ENCODE data around the gene SEC24C.
A peak's percentile ranks its signal among the peaks of the same experiment; 100 is the strongest.

The SEC24C gene

DNA sequence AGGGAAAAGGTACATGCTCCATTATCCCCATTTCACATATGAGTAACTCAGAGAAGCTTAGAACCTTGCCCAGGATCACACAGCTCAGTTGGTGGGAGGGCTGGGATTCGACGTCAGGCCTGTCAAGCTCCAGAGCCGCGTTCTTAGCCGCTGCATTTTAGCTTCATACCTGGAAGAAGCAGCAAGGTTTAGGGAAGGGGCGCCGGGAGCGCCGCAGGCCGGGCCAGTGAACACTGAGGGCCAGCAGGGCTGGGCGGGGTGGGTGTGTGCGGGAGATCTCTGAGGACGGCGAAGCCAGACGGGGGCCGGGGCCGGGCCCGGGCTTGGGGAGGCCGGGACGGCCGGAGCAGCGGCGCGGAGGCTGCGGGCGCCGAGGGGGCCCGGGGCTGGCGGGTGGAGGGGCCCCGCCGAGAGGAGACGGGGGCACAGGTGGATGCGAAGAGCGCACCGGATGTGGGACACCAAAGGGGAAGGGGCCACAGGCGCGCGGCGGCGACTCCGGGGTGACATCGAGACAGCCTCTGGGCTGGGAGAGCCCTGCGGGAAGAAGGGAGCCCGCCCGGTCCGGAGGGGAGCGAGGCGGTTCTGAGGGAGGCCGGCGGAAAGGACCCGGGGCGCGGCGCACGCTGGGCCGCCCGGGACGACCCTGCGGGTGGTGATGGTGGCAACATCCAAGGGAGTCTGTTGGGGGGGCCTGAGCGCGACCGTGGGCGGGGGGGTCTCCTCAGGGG lies 66.7 kb downstream of the SEC24C start:
- Histone ChIP-seq H3K9ac (ENCODE audit: low read depth, low read length) (peak overlapping the region; percentile 76), H3K27me3 (ENCODE audit: control insufficient read depth, insufficient read depth, low read length) (no peaks in the 10 kb centered on the region), H3K36me3 (ENCODE audit: control insufficient read depth, insufficient read depth, low read length) (peaks cover 15% of the 10 kb centered on the region), H3K9me3 (ENCODE audit: control insufficient read depth, insufficient read depth, low read length) (no peaks in the 10 kb centered on the region), H3K4me1 (ENCODE audit: control insufficient read depth, insufficient read depth, low read length) (peaks cover 3% of the 10 kb centered on the region), H3K4me3 (ENCODE audit: low read depth, low read length) (peak overlapping the region; percentile 67)

DNA sequence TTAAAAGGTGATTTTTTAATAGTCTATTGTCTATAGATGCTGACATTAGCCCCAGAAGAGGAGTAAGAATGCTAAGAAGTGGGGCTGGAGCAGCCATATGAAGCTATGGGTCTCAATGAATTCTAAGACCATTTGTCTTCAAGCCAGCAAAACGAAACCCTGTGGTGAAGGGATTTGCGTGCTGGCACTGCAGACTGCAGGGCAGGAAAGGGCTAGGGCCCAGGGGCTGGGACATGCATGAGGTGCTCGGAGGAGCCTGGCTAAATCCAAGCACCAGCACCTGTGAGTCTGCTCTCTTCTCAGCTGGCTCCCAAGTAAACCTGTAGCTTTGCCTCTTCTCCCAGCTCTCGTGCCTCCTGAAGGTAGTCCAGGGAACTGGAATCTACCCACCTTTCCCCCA lies 68.5 kb downstream of the SEC24C start:
- H3K27me3 ChIP-seq (ENCODE audit: control insufficient read depth, insufficient read depth, low read length), result no peaks in the 10 kb centered on the region
- H3K9ac ChIP-seq (ENCODE audit: low read depth, low read length), result no peak overlapping the region
- H3K9me3 ChIP-seq (ENCODE audit: control insufficient read depth, insufficient read depth, low read length), result no peaks in the 10 kb centered on the region
- H3K4me1 ChIP-seq (ENCODE audit: control insufficient read depth, insufficient read depth, low read length), result peaks cover 3% of the 10 kb centered on the region
- H3K4me3 ChIP-seq (ENCODE audit: low read depth, low read length), result no peak overlapping the region
- H3K36me3 ChIP-seq (ENCODE audit: control insufficient read depth, insufficient read depth, low read length), result peaks cover 16% of the 10 kb centered on the region

DNA sequence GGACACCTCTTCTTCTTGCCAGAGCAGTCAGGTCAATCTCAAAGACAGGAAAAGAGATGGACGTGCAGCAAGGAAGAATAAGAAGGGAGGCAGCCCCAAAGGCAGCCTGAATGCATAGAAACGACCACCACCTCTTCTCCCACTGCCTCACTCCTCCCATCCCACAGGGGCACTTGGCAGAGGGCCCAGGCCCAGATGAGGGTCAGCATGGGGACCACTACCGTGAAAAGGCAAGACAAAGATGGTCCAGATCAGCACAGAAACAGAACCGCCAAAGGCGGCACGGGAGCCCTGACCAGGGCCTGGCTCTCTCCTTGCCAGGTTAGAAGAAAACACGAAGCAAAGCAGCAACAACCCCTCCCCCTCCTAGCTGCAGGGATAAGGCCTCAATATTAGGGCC lies 69.2 kb downstream of the SEC24C start:
- peaks cover 3% of the 10 kb centered on the region for H3K4me1 ChIP-seq (ENCODE audit: control insufficient read depth, insufficient read depth, low read length)
- no peaks in the 10 kb centered on the region for H3K27me3 ChIP-seq (ENCODE audit: control insufficient read depth, insufficient read depth, low read length)
- H3K9me3 ChIP-seq (ENCODE audit: control insufficient read depth, insufficient read depth, low read length), result no peaks in the 10 kb centered on the region
- no peak overlapping the region for H3K4me3 ChIP-seq (ENCODE audit: low read depth, low read length)
- H3K9ac ChIP-seq (ENCODE audit: low read depth, low read length), result no peak overlapping the region
- H3K36me3 ChIP-seq (ENCODE audit: control insufficient read depth, insufficient read depth, low read length), result peaks cover 14% of the 10 kb centered on the region

DNA sequence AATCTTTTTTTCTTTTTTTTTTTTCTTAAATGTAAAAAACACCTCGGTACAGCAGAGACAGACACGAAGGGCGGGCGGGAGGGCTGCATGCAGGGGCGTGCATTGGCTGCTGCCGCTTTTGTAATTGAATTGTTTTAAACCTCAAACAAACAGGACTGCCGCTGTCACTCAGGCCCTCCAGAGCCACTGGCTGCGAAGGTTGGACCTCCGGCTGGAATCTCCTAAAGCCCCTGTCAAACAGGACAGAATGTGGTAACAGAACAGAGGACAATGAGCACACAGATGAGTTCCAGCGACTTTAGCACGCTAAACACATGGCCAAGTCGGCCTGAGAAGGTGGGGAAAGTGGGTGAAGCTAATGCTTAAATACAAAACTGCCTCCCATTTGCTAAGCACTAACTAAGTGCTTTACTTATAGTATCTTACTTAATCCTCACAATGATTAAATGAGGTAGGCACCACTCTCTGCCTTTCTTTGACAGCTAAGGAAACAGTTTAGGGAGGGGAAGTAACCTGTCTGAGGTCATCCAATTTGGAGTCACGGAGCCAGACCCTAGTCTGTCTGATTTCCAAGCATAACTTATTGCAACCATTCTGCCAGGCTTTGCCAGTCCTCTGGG lies 70.2 kb downstream of the SEC24C start:
- Histone ChIP-seq H3K9me3 (ENCODE audit: control insufficient read depth, insufficient read depth, low read length) (no peaks in the 10 kb centered on the region), H3K4me1 (ENCODE audit: control insufficient read depth, insufficient read depth, low read length) (peaks cover 3% of the 10 kb centered on the region), H3K4me3 (ENCODE audit: low read depth, low read length) (no peak overlapping the region), H3K9ac (ENCODE audit: low read depth, low read length) (no peak overlapping the region), H3K36me3 (ENCODE audit: control insufficient read depth, insufficient read depth, low read length) (peaks cover 14% of the 10 kb centered on the region), H3K27me3 (ENCODE audit: control insufficient read depth, insufficient read depth, low read length) (no peaks in the 10 kb centered on the region)

DNA sequence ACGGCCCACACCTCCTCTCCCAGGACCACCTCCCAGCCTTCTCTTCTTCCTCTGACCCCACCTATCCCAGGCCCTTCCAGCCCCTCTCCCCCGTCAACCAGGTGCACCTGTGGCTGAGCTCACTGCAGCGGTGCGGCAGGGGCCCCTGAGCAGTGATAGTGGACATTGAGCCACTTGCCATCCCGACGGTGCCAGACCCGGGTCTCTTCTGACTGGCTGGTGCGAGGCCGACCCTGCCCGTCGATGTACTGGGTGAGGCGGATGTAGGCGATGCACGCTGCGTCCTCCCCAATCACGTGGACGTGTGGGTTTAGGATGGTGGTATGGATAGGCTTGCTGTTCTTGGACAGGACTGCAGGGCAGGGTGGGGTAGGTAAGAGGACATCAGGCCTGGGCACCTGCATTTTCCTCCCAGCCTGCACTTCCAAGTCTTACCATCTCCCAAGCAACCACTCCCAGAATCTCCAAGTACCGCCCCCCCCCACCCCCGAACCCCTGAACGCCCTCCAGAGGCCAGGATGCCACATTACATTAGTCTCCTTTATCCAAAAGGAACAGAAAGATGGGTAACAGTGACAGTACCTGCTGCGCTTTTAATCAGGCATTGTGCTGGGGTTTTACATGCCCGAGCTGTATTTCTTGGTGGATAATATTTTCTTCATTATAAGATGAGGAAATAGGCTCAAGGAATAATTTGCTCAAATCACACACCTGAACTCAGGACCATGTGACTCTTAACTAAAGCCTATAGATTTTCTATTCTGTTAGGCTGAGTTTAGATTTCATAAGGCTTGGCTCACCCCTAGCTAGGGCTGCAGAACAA lies 70.9 kb downstream of the SEC24C start:
- no peak overlapping the region for H3K9ac ChIP-seq (ENCODE audit: low read depth, low read length)
- H3K9me3 ChIP-seq (ENCODE audit: control insufficient read depth, insufficient read depth, low read length), result no peaks in the 10 kb centered on the region
- H3K4me1 ChIP-seq (ENCODE audit: control insufficient read depth, insufficient read depth, low read length), result peaks cover 3% of the 10 kb centered on the region
- no peak overlapping the region for H3K4me3 ChIP-seq (ENCODE audit: low read depth, low read length)
- H3K27me3 ChIP-seq (ENCODE audit: control insufficient read depth, insufficient read depth, low read length), result no peaks in the 10 kb centered on the region
- peaks cover 14% of the 10 kb centered on the region for H3K36me3 ChIP-seq (ENCODE audit: control insufficient read depth, insufficient read depth, low read length)

DNA sequence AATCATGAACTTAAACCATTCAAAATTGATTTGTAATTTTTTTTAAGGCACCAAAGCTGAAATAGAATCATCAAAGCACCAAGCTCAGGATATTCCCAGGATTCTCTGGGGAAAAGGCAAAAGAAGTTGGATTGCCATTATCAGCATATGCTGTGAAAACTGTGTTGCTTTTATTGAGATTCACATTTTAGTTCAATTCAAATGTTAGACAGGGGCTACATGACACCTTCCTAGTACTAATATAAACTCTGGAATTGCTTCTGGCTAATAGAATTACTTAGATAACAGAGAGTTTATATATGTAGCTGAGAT lies 71.5 kb downstream of the SEC24C start:
- Histone ChIP-seq H3K9ac (ENCODE audit: low read depth, low read length) (no peak overlapping the region), H3K36me3 (ENCODE audit: control insufficient read depth, insufficient read depth, low read length) (peaks cover 14% of the 10 kb centered on the region), H3K4me1 (ENCODE audit: control insufficient read depth, insufficient read depth, low read length) (no peaks in the 10 kb centered on the region)

DNA sequence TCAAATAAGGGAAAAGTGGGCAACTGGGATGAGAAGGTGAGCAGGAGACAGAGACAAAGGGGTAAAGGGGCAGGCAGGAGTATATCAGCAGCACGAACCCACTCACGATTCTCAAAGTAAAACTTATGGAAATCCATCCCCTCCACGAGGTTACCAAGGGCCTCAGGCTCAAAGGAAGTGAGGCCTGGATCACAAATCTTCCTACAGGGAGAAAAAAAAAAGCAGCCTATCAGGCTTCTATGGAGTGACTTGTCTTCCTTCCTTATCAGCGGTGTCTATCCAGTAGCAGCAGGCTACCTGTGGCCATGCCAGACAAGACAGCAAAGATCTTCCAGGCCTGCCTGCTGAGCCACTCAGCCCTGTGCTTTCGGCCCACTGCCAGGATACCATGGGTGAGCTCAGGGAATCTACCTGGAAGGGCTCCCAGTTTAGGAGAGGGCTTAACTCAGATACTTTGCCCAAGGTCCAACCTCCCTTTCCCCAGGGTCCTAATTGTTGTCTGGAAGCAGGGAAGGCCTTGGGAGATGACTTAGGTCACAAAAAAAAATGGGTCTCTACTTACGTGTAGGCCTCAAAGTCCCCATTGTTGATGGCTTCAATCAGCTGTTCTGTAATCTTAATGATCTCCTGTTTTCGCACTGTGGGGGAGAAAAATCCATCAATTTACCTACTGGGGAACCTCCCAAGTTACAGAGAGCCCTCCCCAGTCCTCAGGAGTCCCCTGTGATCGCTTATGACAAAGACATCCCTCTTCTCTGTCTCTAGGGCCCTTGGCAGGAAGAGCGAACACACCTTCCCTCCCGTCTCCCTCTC lies 73.0 kb downstream of the SEC24C start:
- peaks cover 14% of the 10 kb centered on the region for H3K36me3 ChIP-seq (ENCODE audit: control insufficient read depth, insufficient read depth, low read length)
- H3K27me3 ChIP-seq (ENCODE audit: control insufficient read depth, insufficient read depth, low read length), result no peaks in the 10 kb centered on the region
- no peaks in the 10 kb centered on the region for H3K4me1 ChIP-seq (ENCODE audit: control insufficient read depth, insufficient read depth, low read length)
- H3K4me3 ChIP-seq (ENCODE audit: low read depth, low read length), result no peak overlapping the region
- H3K9me3 ChIP-seq (ENCODE audit: control insufficient read depth, insufficient read depth, low read length), result no peaks in the 10 kb centered on the region
- no peak overlapping the region for H3K9ac ChIP-seq (ENCODE audit: low read depth, low read length)

More for the DNA sequence above, 71.5 kb downstream of the SEC24C start:
- Histone ChIP-seq H3K4me3 (ENCODE audit: low read depth, low read length) (no peak overlapping the region), H3K27me3 (ENCODE audit: control insufficient read depth, insufficient read depth, low read length) (no peaks in the 10 kb centered on the region), H3K9me3 (ENCODE audit: control insufficient read depth, insufficient read depth, low read length) (no peaks in the 10 kb centered on the region)

DNA sequence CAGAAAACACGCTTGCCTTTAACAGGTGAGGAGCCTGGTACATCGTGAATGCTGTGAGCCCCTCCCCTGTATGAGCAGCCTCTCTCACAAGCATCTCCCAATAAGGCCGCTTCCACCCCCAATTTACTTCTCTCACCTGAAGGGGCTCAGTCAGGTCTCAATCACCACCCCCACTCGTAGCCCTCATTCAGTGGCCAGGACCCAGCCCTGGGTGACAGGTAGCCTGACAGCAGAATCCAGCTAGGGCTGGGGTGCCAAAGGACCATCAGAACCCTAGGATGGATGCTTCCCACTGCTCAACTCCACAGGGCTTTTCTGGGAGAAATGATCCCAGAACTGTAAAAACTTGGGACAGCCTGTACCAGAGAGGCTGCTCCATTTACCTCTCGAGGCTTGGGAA lies 73.7 kb downstream of the SEC24C start:
- no peaks in the 10 kb centered on the region for H3K27me3 ChIP-seq (ENCODE audit: control insufficient read depth, insufficient read depth, low read length)
- H3K36me3 ChIP-seq (ENCODE audit: control insufficient read depth, insufficient read depth, low read length), result peaks cover 14% of the 10 kb centered on the region
- no peak overlapping the region for H3K9ac ChIP-seq (ENCODE audit: low read depth, low read length)
- no peaks in the 10 kb centered on the region for H3K4me1 ChIP-seq (ENCODE audit: control insufficient read depth, insufficient read depth, low read length)
- no peaks in the 10 kb centered on the region for H3K9me3 ChIP-seq (ENCODE audit: control insufficient read depth, insufficient read depth, low read length)
- no peak overlapping the region for H3K4me3 ChIP-seq (ENCODE audit: low read depth, low read length)

DNA sequence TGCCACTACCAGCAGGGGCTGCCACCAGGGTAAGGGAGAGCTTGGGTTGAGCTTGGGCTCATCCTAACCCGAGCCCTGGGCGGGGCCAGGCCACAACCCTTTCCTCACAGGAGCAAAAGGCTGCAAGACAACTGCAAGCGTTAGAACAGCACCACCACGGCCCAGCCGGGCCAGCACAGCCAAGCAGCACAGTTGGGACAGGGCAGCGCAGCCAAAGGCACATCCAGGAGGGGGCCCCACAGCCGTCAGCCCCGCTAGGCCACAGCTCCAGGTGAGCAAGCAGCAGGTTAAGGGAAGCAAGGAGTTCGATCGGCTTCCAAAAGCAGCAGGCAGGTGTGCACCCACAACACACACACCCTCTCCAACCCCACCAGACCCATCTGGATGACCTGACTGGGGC lies 74.2 kb downstream of the SEC24C start:
- no peaks in the 10 kb centered on the region for H3K9me3 ChIP-seq (ENCODE audit: control insufficient read depth, insufficient read depth, low read length)
- peaks cover 14% of the 10 kb centered on the region for H3K36me3 ChIP-seq (ENCODE audit: control insufficient read depth, insufficient read depth, low read length)
- no peak overlapping the region for H3K4me3 ChIP-seq (ENCODE audit: low read depth, low read length)
- no peaks in the 10 kb centered on the region for H3K4me1 ChIP-seq (ENCODE audit: control insufficient read depth, insufficient read depth, low read length)
- no peaks in the 10 kb centered on the region for H3K27me3 ChIP-seq (ENCODE audit: control insufficient read depth, insufficient read depth, low read length)
- no peak overlapping the region for H3K9ac ChIP-seq (ENCODE audit: low read depth, low read length)

DNA sequence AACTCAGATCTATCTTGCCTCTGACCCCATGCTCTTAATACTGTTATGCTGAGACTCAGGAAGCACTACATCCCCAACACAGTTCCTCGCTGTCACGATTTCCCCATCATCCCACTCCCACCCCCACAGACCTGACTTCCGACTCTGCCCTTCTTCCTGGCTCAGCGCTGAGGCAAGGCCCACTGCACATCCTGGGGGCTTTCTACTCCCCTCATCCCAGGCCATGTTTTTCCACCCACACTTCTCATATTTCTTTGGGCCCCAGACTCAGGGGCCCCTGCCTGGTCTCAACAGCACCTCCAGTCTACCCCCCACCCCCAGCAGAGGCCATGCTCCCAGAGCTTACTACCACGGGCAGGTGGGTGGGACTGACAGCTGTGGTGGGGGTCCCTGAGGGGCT lies 74.9 kb downstream of the SEC24C start:
- H3K27me3 ChIP-seq (ENCODE audit: control insufficient read depth, insufficient read depth, low read length), result no peaks in the 10 kb centered on the region
- no peak overlapping the region for H3K9ac ChIP-seq (ENCODE audit: low read depth, low read length)
- H3K4me1 ChIP-seq (ENCODE audit: control insufficient read depth, insufficient read depth, low read length), result no peaks in the 10 kb centered on the region
- H3K4me3 ChIP-seq (ENCODE audit: low read depth, low read length), result no peak overlapping the region
- H3K9me3 ChIP-seq (ENCODE audit: control insufficient read depth, insufficient read depth, low read length), result no peaks in the 10 kb centered on the region
- H3K36me3 ChIP-seq (ENCODE audit: control insufficient read depth, insufficient read depth, low read length), result peaks cover 19% of the 10 kb centered on the region

DNA sequence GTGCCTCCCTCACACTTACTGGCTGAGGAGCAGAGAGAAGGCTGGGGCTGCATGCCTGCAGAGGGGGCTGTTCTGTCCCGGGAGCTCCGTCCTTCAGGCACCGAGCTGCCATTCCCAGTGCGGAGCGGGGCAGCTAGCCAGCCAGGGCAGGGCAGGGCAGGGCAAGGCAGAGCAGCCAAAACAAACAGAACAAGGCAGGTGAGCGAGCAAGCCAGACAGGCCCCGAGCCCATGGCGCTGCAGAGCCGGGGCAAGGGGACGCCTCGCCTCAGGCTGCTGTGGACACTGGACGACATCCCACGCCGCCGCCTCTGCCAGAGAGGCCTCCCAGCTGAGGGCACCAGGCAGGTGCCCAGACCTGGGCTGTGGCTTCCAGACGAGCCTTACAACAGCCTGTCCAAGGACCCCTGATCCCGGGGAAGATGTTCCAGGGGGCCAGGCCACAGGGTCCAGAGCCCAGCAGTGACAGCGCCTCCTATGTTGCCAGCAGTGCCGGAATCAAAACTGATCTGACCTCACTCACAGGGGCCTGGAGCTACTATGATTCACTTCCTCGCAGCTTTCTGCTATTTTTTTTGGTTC lies 75.4 kb downstream of the SEC24C start:
- Histone ChIP-seq H3K36me3 (ENCODE audit: control insufficient read depth, insufficient read depth, low read length) (peaks cover 23% of the 10 kb centered on the region), H3K27me3 (ENCODE audit: control insufficient read depth, insufficient read depth, low read length) (no peaks in the 10 kb centered on the region), H3K4me3 (ENCODE audit: low read depth, low read length) (no peak overlapping the region), H3K9ac (ENCODE audit: low read depth, low read length) (no peak overlapping the region), H3K4me1 (ENCODE audit: control insufficient read depth, insufficient read depth, low read length) (no peaks in the 10 kb centered on the region), H3K9me3 (ENCODE audit: control insufficient read depth, insufficient read depth, low read length) (no peaks in the 10 kb centered on the region)

Data from iPS-15b (cell line).